Stimulated activated CD4-positive, alpha-beta T cell treated with anti-CD3 and anti-CD28 coated beads, Interleukin-15, amount 100 ng/mL, for 48 hours (primary cell): Measurements from ENCODE around the gene RNU4-1.
A peak's percentile ranks its signal among the peaks of the same experiment; 100 is the strongest.
"Not testable (repeated sequence)": the region's sequence is repeated elsewhere in the genome, so short reads cannot be mapped to it uniquely, and the experiment has no call there.

Source experiments
- DNase-seq, 2 donors: peaks; one replicate each; pipeline ENCODE4 v3.0.0-alpha.2; 2020; ENCODE audit warnings: low read depth in 2 of 2

RNU4-1 gene

DNA sequence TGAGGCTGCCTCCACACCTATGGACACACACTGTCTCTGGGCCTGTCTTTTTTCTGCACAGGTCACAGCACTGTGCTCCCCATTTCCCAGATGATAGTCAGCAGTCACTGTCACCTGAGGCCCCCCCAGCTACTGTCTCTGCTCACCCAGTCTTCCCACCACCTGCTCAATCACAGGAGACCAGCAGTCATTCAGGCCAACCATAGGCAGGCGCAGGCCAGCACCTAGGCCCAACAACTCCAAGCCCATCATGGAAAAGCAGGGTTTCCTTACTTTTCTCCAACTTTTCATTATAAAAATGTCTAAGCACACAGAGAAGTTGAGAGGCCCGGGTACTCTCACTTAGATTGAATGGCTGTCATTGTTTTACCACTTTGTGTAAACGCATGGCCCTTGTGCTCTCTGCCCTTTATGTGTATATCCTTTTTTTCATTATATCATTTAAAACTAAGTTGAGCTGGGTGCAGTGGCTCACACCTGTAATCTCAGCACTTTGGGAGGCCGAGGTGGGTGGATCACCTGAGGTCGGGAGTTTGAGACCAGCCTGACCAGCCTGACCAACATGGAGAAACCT lies 34.6 kb downstream of the RNU4-1 start:
- no peak for DNase-seq

DNA sequence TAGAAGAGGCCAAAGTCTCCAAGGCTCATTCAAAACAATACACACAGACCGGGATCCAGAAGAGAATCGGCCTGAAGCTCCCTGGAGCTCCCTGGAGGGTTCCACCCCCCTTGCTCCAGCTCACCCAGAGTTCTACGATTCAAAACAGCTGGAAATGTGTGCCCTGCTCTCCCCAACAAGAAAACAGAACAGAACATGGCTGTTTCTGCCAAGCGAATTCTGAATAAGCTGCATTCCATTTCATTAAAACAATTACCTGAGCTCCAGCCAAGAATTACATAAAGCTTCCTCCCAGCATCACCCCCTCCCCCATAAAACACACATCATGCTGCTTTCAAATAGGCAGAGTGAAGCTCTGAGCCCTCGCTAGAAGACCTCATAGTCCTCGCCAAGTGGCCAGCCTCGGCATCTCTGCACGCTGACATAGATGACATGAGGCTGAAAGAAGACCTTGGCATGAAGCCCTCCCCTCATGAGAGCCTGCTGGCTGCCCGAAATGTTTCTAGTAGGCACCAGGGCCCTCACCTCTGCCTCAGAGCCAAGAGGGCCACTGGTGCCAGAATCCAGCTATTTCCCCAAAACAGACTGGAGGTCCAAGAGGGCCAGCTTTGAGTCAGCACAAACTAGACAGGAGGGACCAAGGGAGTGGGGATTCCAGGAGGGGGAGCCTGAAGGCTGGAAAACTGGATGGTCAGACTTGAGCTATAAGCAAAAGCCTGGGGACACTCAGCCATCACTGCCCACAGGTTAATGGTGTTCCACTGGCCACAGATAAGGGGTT lies 35.8 kb downstream of the RNU4-1 start:
- DNase-seq = no peak

DNA sequence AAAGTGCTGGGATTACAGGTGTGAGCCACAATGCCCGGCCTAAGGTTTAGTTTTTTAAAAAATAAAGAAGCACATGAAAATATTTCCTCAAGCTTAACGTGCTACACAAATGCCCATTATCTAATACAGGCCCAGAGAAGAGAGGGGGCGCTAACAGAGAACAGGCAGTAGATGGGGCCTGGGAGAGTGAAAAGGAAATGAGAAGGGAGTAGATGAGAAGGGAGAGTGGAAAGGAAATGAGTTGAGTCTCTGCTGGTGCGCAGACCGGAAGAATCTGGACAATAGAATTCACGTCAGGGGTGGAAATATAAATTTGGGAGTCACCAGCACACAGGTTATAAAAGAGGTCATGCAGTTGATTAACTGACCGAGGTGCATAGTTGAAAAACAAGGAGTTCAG lies 38.2 kb downstream of the RNU4-1 start:
- no peak for DNase-seq

DNA sequence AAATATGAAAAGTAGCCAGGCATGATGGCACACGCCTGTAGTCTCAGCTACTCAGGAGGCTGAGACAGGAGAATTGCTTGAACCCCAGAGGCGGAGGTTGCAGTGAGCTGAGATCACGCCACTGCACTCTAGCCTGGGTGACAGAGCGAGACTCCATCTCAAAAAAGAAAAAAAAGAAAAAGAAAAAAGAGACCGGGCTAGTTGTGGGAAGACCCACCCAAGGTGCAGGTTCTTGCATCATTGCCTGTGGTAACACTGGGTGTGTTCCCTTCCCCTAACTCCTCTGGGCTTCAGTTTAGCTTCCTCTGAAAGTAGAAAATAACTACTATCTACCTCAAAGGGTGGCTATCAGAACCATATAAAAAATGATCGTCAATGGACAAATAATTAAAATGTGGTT lies 39.7 kb downstream of the RNU4-1 start:
- DNase-seq = not testable (repeated sequence)

- peak; percentile 56 to 62 for DNase-seq
These were observed 40.7 kb downstream of the RNU4-1 start for GRCh38 chr12:120252071-120252906.

DNA sequence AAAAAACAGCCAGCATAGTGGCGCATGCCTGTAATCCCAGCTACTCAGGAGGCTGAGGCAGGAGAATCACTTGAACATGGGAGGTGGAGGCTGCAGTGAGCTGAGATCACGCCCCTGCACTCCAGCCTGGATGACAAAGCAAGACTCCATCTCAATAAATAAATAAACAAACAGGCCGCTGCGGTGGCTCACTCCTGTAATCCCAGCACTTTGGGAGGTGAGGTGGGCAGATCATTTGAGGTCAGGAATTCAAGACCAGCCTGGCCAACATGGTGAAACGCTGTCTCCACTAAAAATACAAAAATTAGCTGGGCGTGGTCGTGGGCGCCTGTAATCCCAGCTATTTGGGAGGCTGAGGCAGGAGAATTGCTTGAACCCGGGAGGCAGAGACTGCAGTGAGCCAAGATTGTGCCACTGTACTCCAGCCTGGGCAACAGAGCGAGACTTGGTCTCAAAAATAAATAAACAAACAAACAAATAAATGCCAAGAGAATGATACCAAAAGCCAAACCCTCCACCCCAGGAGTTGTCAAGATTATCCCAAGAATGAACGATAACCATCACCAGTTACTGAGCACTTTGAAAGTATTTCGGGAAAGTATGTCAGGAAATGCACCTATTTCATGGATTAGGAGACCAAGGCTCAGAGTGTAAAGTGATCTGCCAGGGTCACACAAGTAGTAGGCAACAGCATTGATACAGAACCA lies 41.5 kb downstream of the RNU4-1 start:
- not testable (repeated sequence) for DNase-seq

DNA sequence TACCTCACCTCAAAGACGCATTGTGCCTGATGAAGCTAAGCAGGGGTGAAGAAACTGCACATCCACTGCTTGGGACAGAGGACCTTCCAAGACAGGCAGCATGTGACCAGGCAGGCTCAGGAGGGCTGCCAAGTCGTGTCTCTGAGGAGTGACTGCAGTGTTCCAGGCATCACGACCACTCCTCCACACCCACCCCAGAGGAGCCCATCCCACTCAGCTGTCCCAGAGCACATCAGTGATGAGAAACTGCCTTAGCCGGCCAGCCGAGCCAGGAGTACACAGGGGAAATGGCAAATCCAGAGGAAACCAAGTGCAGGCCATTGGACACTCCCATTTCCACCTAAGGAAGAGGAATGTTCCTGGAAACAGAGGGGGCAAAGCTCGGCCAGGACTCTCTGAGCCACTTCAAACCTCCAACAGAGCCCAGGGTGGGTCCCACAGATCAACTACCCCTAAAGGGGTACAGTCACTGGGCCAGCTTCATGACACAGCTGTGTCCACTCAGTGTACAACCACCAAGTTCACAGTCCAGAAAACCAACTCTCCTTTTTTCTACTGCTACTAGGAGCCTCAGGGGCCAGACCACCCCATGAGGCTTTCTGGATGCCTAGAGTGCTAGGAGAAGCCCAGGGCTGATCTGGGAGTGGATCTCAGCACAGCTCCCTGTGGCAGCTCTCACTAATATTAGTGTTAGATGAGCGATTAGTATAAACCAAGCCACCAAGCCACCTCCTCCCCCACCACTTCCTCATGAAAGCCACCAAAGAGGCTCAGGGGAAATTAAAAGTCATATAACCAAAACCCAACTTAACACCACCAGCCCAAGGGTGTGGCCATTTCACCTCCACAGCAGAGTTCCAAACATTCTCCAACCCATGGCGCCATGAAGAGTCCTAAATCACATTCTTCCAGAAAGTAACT lies 42.9 kb downstream of the RNU4-1 start:
- DNase-seq = no peak

DNA sequence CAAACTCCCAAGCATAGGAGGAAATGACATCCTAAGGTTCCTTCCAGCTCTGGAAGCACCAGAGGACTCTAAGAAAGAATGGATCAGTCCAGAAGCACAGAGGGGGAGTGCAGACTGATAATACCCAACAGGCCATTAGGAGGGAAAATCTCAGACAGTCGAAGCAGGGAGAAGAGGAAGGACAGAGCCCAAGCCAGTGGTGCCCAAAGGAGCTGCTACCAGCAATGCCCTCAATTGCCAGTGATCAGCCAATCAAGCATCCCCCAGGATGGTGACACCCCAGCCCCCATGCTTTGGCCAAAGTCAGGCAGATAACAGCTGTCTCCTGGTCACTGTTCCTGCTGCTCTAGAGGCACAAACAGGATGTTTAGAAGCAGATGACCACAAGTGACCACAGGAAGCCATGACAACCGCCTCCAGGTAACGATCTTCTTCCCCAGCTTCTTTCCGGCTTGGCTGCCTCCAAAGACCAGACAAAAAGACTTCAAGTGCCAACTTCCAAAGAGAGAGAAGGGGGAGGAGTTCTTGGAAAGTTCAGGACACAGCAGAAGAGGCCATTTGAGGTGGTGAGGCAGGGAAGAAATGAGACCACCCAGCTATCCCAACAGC lies 43.7 kb downstream of the RNU4-1 start:
- no peak for DNase-seq

DNA sequence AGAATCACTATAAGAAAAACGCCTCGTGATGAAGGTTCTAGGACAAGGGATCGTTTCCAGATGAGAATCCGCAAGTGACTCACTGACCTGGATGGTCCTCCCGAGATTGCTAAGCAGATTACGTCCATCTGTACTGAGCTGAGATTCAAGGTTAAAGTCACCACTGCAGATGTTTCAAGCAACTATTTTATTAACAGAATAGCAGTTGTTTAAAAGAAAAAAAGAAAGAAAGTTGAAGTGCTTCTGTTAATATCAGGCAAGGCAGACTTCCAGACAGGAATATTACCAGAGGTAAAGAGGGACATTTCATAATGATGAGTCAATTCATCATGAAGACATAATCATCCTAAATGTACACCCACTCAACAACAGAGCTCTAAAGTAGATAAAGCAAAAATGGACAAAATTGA lies 45.4 kb downstream of the RNU4-1 start:
- no peak for DNase-seq

DNA sequence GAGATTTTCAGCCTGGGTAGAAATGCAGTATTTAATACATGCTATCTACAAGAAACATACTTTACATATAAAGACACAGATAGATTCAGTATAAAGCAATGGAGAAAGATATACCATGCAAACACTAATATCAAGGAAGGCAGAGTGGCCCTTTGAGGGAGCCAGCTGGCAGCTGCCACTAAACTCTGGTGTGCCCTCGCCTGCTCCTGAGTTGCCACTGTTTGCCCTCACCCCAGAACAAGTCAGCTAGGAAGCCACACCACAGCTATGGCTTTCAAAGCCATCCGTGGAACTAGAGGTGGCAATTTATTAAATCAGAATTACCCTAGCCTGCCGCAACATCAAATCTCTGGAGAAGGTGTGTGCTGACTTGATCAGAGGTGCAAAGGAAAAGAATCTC lies 45.9 kb downstream of the RNU4-1 start:
- no peak for DNase-seq

DNA sequence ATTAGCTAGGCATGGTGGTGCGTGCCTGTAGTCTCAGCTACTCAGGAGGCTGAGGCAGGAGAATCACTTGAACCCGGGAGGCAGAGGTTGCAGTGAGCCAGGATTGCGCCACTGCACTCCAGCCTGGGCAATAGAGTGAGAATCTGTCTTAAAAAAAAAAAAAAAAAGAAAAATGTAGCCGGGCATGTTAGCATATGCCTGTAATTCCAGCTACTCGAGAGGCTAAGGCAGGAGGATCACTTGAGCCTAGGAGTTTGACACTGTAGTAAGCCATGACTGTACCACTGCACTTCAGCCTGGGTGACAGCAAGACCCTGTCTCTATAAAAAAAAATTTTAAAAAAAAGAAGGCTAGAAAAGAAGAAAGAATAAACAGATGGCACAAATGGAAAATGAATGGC lies 46.3 kb downstream of the RNU4-1 start:
- not testable (repeated sequence) for DNase-seq
